DND-41 (cell line): ENCODE results near the gene SUSD6.
A peak's percentile ranks its signal among the peaks of the same experiment; 100 is the strongest.

Source experiments
- ATAC-seq: fragments of 200-7000 bp; cut with Tn5 transposase; 3 replicates; pipeline ENCODE4 v1.9.1; 2021; ENCODE audit warnings: low read depth; ENCODE audit not compliant: insufficient read depth
- DNase-seq: peaks from one replicate; pipeline ENCODE4 v3.0.0-alpha.2; 2020
- H2AFZ ChIP-seq: 2 replicates; pipeline ENCODE4 v1.6.0; 2012; ENCODE audit warnings: low read depth, low read length
- H3K27ac ChIP-seq: 2 replicates; pipeline ENCODE4 v1.5.1; 2012; ENCODE audit warnings: low read length, inconsistent platforms
- H3K27me3 ChIP-seq: fragments of 200-600 bp; sonication (generic); 2 replicates; pipeline ENCODE4 v1.6.0; 2012; ENCODE audit warnings: low read length, mild to moderate bottlenecking, inconsistent platforms; ENCODE audit not compliant: insufficient read depth, poor library complexity
- H3K36me3 ChIP-seq: 2 replicates; pipeline ENCODE4 v1.5.1; 2012; ENCODE audit warnings: low read length, inconsistent platforms; ENCODE audit not compliant: insufficient read depth
- H3K4me1 ChIP-seq: 2 replicates; pipeline ENCODE4 v1.5.1; 2012; ENCODE audit warnings: mild to moderate bottlenecking, low read length; ENCODE audit not compliant: insufficient read depth
- H3K4me2 ChIP-seq: 2 replicates; pipeline ENCODE4 v1.6.0; 2012; ENCODE audit warnings: mild to moderate bottlenecking, moderate library complexity, low read length, inconsistent platforms; ENCODE audit not compliant: insufficient read depth
- H3K4me3 ChIP-seq, 2 experiments: fragments of 200-600 bp in 1 of 2; shearing (Covaris generic) in 1 of 2; 2 replicates each; pipeline ENCODE4 v1.5.1; 2012 to 2016; ENCODE audit warnings: inconsistent platforms in 2 of 2, low read length in 2 of 2, mild to moderate bottlenecking in 2 of 2, low read depth in 1 of 2, moderate library complexity in 1 of 2
- H3K79me2 ChIP-seq: 2 replicates; pipeline ENCODE4 v1.6.0; 2012; ENCODE audit warnings: low read length, inconsistent platforms; ENCODE audit not compliant: insufficient read depth
- H3K9ac ChIP-seq: 2 replicates; pipeline ENCODE4 v1.6.0; 2012; ENCODE audit warnings: low read depth, mild to moderate bottlenecking, inconsistent platforms, low read length, moderate library complexity
- H3K9me3 ChIP-seq: 2 replicates; pipeline ENCODE4 v1.5.1; 2012; ENCODE audit warnings: low read length, moderate library complexity, mild to moderate bottlenecking, inconsistent platforms; ENCODE audit not compliant: insufficient read depth, severe bottlenecking
- H4K20me1 ChIP-seq: 2 replicates; pipeline ENCODE4 v1.6.0; 2012; ENCODE audit warnings: low read length; ENCODE audit not compliant: insufficient read depth
- EZH2 ChIP-seq: IDR thresholded peaks from 3 replicates; pipeline ENCODE4 v1.6.1; 2012; ENCODE audit warnings: borderline replicate concordance, low read depth, mild to moderate bottlenecking, moderate library complexity, low read length, inconsistent platforms; ENCODE audit not compliant: severe bottlenecking
- TF ChIP-seq, protein P1 (sequence below): IDR thresholded peaks from 2 replicates; pipeline ENCODE4 v1.5.1; 2012; ENCODE audit warnings: borderline replicate concordance, low read length, moderate library complexity, mild to moderate bottlenecking; ENCODE audit not compliant: poor library complexity, severe bottlenecking; ENCODE audit errors: extremely low read depth

SUSD6 gene

DNA sequence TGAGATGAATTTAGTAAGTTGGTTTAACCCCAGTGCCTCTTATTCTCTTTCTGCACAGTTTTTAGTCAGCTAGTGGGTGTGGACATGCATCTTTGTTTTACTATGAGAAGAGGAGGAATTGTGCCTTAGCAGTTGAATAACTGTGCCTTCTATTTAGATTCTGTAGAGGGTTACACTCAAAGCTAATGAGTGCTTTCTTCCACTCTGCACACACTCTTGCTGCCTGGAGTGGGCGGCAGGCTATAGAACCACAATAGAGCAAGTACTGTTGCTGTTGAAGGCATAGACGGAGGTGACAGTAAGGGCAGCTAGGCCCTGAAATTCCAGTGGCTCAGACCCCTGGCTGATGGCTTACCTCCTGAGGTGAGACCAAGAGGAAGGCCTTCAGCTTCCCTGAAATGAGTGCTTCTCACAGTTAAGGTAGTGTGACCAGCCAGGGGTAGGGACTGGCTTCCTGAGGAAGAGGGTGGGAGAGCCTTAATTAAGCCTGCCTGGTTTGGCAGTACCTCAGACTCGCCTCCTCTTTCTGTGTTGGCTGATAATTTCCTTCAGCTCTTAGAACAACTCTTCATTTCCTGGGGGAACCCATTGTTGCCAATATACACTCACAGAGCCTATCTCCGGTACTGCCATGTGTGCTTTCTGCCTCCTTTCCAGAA lies 24.7 kb downstream of the SUSD6 start:
- Histone ChIP-seq H3K9ac (no peak overlapping the region), H3K9me3 (peaks cover 9% of the 10 kb centered on the region), H3K27me3 (no peaks in the 10 kb centered on the region), H3K79me2 (peaks cover 14% of the 10 kb centered on the region; the same call in 1 of the 2 replicates), H3K4me1 (no peaks in the 10 kb centered on the region), H3K27ac (no peak overlapping the region), H2AFZ (no peak overlapping the region), H3K4me3 (no peak overlapping the region), H4K20me1 (peaks cover 25% of the 10 kb centered on the region), H3K36me3 (no peaks in the 10 kb centered on the region), H3K4me2 (no peak overlapping the region)
- DNase-seq (no peak), ATAC-seq (peak; percentile 40; the same call in 1 of the 3 replicates)
- TF ChIP-seq, protein P1, sequence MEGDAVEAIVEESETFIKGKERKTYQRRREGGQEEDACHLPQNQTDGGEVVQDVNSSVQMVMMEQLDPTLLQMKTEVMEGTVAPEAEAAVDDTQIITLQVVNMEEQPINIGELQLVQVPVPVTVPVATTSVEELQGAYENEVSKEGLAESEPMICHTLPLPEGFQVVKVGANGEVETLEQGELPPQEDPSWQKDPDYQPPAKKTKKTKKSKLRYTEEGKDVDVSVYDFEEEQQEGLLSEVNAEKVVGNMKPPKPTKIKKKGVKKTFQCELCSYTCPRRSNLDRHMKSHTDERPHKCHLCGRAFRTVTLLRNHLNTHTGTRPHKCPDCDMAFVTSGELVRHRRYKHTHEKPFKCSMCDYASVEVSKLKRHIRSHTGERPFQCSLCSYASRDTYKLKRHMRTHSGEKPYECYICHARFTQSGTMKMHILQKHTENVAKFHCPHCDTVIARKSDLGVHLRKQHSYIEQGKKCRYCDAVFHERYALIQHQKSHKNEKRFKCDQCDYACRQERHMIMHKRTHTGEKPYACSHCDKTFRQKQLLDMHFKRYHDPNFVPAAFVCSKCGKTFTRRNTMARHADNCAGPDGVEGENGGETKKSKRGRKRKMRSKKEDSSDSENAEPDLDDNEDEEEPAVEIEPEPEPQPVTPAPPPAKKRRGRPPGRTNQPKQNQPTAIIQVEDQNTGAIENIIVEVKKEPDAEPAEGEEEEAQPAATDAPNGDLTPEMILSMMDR, result no peak
- TF ChIP-seq EZH2, result no peak

DNA sequence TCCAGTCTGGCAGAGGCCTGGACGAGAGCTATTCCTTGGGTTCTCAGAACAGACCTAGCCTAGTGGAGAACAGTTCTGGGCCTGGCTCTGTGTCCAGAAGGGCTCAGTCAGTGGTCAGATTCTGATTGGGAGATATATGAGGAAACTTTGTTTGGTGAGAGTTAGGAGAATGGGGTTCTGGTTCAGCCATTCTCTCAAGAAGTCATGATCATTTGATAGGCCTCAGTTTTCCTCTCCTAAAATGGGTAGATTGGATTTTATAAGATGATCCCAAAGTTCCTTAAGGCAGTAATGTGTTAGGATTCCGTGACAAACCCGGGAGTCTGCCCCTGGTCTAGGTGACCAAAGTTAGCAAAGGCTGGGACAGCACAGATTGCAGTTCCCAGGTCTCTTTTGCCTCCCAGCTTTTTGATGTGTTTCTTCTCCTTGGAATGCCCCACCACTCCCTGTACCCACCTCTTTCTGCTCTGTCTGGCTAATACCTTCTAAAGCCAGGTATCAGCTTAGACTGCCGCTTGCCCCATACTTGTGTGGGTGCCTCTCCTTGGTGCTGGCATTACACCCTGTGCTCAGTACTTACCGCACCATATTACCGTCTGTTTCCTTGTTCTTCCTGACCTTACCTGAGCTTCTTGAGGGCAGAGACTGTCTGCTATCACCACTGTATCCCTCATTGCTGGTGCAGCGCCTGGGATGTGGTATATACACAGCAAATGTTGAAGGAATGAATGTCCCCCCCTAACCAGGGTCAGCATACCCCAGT lies 25.5 kb downstream of the SUSD6 start:
- H3K9me3 ChIP-seq, result peaks cover 9% of the 10 kb centered on the region
- H3K27ac ChIP-seq, result no peak overlapping the region
- no peak for TF ChIP-seq EZH2
- TF ChIP-seq, protein P1, result no peak
- H3K4me3 ChIP-seq, result no peak overlapping the region
- H3K79me2 ChIP-seq, result peaks cover 14% of the 10 kb centered on the region; the same call in 1 of the 2 replicates
- no peak for ATAC-seq
- no peak for DNase-seq
- peaks cover 25% of the 10 kb centered on the region for H4K20me1 ChIP-seq
- no peak overlapping the region for H2AFZ ChIP-seq
- H3K4me1 ChIP-seq, result no peaks in the 10 kb centered on the region
- H3K9ac ChIP-seq, result no peak overlapping the region
- H3K27me3 ChIP-seq, result no peaks in the 10 kb centered on the region
- no peak overlapping the region for H3K4me2 ChIP-seq
- H3K36me3 ChIP-seq, result 0 out of 2 replicates have a peak, but pooled peaks cover 1% of the 10 kb centered on the region

DNA sequence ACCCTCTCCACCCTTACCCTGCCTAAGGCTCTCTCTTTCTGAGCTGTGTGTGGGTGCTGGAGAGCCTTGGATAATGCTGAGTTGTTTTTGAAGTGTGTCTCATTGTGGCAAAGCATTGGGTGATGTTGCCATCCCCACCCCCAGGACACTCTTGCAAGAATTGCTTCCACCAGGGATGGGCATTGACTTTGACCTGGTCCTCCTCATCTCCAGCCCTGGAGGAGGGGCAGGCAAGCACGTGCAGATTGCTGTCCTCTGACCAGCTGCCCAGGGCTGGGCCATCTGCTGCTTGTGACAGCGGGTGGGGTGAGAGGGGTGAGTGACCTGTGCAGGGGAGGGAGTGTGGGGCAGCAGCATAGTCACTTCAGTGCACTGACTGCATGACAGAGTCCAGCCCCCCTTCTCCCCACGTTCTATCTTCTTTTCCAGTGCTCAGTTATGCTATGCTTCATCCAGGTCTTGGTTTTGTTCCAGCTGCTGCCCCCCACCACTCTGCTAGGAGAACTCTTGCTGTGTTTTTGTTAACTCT lies 26.2 kb downstream of the SUSD6 start:
- Histone ChIP-seq H3K27ac (no peak overlapping the region), H3K4me1 (no peaks in the 10 kb centered on the region), H3K79me2 (peaks cover 14% of the 10 kb centered on the region; the same call in 1 of the 2 replicates), H2AFZ (no peak overlapping the region), H4K20me1 (peaks cover 25% of the 10 kb centered on the region), H3K36me3 (peaks cover 5% of the 10 kb centered on the region; the same call in 1 of the 2 replicates), H3K4me2 (no peak overlapping the region), H3K9me3 (peaks cover 12% of the 10 kb centered on the region), H3K4me3 (no peak overlapping the region), H3K9ac (no peak overlapping the region), H3K27me3 (no peaks in the 10 kb centered on the region)
- ATAC-seq (no peak), DNase-seq (no peak)
- TF ChIP-seq, protein P1, result no peak
- TF ChIP-seq EZH2, result no peak
